GM18499 (cell line): ENCODE data around the gene SULT1A1.

Source experiments
- ATAC-seq: cut with Tn5 transposase; IDR thresholded peaks from one replicate; pipeline ENCODE4 v1.9.1; 2021; ENCODE audit warnings: moderate number of reproducible peaks; ENCODE audit not compliant: insufficient read depth, unreplicated experiment

Gene SULT1A1

GRCh38 chr16:28562199-28562598 lies 47.6 kb downstream of the SULT1A1 start:
- ATAC-seq = no peak

- no peak for ATAC-seq
These were observed 48.2 kb downstream of the SULT1A1 start for GRCh38 chr16:28561557-28562187.

GRCh38 chr16:28558456-28558855 lies 51.4 kb downstream of the SULT1A1 start:
- no peak for ATAC-seq

GRCh38 chr16:28556914-28557320 lies 52.9 kb downstream of the SULT1A1 start:
- no peak for ATAC-seq

- no peak for ATAC-seq
These were observed 54.3 kb downstream of the SULT1A1 start for GRCh38 chr16:28555561-28555960.
